HepG2 (cell line): ENCODE data around the gene RBM12. TPM values are rescaled to one million over a fixed set of nuclear protein-coding genes. Genes with fewer than 3 reads are reported as not detected.
A peak's percentile ranks its signal among the peaks of the same experiment; 100 is the strongest.

ENCODE experiments used
- BRCA1 ChIP-seq: sonication (generic); formaldehyde crosslinking; IDR thresholded peaks from 2 replicates; pipeline ENCODE4 v1.4.0; 2020; ENCODE audit warnings: missing genetic modification reagents
- CEBPG ChIP-seq: IDR thresholded peaks from 2 replicates; pipeline ENCODE4 v1.6.1; 2016
- JUN ChIP-seq: sonication (generic); formaldehyde crosslinking; IDR thresholded peaks from 2 replicates; pipeline ENCODE4 v1.4.0; 2020; ENCODE audit warnings: mild to moderate bottlenecking, missing genetic modification reagents
- KLF11 ChIP-seq: IDR thresholded peaks from 2 replicates; pipeline ENCODE4 v1.6.1; 2016; ENCODE audit warnings: missing compliant biosample characterization
- MXD4 ChIP-seq: IDR thresholded peaks from 2 replicates; pipeline ENCODE4 v1.6.1; 2016; ENCODE audit warnings: mild to moderate bottlenecking, missing biosample characterization, missing genetic modification reagents
- PCBP1 ChIP-seq: fragments of 200-400 bp; formaldehyde crosslinking; IDR thresholded peaks from 2 replicates; pipeline ENCODE4 v1.6.1; 2017; ENCODE audit warnings: mild to moderate bottlenecking, low read depth, low read length, borderline replicate concordance
- RAD51 ChIP-seq: fragments of 450-650 bp; IDR thresholded peaks from 2 replicates; pipeline ENCODE4 v1.6.1; 2016; ENCODE audit warnings: borderline replicate concordance
- RELA ChIP-seq: sonication (generic); formaldehyde crosslinking; IDR thresholded peaks from 2 replicates; pipeline ENCODE4 v1.4.0; 2020; ENCODE audit warnings: missing genetic modification reagents
- SP5 ChIP-seq: IDR thresholded peaks from 2 replicates; pipeline ENCODE4 v1.6.1; 2016; ENCODE audit warnings: low read depth, borderline replicate concordance
- TCF7 ChIP-seq: sonication (generic); IDR thresholded peaks from 2 replicates; pipeline ENCODE4 v1.6.1; 2016; ENCODE audit warnings: antibody characterized with exemption, low read depth
- TGIF2 ChIP-seq: IDR thresholded peaks from 2 replicates; pipeline ENCODE4 v1.6.1; 2016; ENCODE audit warnings: control low read depth, missing compliant biosample characterization
- ZNF143 ChIP-seq: sonication (generic); formaldehyde crosslinking; IDR thresholded peaks from 2 replicates; pipeline ENCODE4 v1.4.0; 2020; ENCODE audit warnings: missing genetic modification reagents
- ZNF335 ChIP-seq: sonication (generic); formaldehyde crosslinking; IDR thresholded peaks from 2 replicates; pipeline ENCODE4 v1.4.0; 2020; ENCODE audit warnings: missing genetic modification reagents
- ZNF451 ChIP-seq: sonication (generic); formaldehyde crosslinking; IDR thresholded peaks from 2 replicates; pipeline ENCODE4 v1.5.0; 2020; ENCODE audit warnings: mild to moderate bottlenecking, missing genetic modification reagents
- ZNF510 ChIP-seq: sonication (generic); formaldehyde crosslinking; IDR thresholded peaks from 2 replicates; pipeline ENCODE4 v1.4.0; 2020; ENCODE audit warnings: low read depth, mild to moderate bottlenecking, missing genetic modification reagents
- ZNF558 ChIP-seq: sonication (generic); formaldehyde crosslinking; IDR thresholded peaks from 2 replicates; pipeline ENCODE4 v1.9.0; 2022; ENCODE audit warnings: mild to moderate bottlenecking, missing genetic modification reagents, borderline replicate concordance
- ZNF773 ChIP-seq: sonication (generic); formaldehyde crosslinking; IDR thresholded peaks from 2 replicates; pipeline ENCODE4 v1.4.0; 2020; ENCODE audit warnings: missing genetic modification reagents, borderline replicate concordance
- polyA plus RNA-seq, 8 experiments: library from polyadenylated mRNA; depleted of rRNA in 3 of 8; stranded (reverse) in 7 of 8; unstranded in 1 of 8; fragments of >200 nt; fragmentation: Illumina TruSeq in 4 of 8; extraction: Trizol in 4 of 8; gene quantifications; 2 replicates each; pipeline versions ENCODE4 v1.2.1 to v1.2.3, GENCODE V29; 2011 to 2016; ENCODE audit warnings: low read depth in 4 of 8, missing spikeins in 1 of 8, mixed read lengths in 1 of 8; ENCODE audit not compliant: insufficient read depth in 1 of 8
- total RNA-seq, 5 experiments: library from RNA; depleted of rRNA; stranded (reverse); fragments of >200 nt; fragmentation: Illumina TruSeq; extraction: Trizol; gene quantifications; 2 replicates each; pipeline ENCODE4 v1.2.3, GENCODE V29; 2016; ENCODE audit warnings: low read depth in 1 of 5
- TF ChIP-seq, protein P1 (sequence below): sonication (generic); formaldehyde crosslinking; conservative IDR thresholded peaks from 2 replicates; pipeline ENCODE4 v1.4.0; 2020; ENCODE audit warnings: missing genetic modification reagents
- TF ChIP-seq, protein P2 (sequence below): sonication (generic); formaldehyde crosslinking; IDR thresholded peaks from 2 replicates; pipeline ENCODE4 v1.8.1; 2023; ENCODE audit warnings: missing genetic modification reagents, inconsistent platforms, borderline replicate concordance
- TF ChIP-seq, protein P3 (sequence below): sonication (generic); formaldehyde crosslinking; IDR thresholded peaks from 2 replicates; pipeline ENCODE4 v1.8.0; 2022; ENCODE audit warnings: mild to moderate bottlenecking, missing genetic modification reagents, moderate library complexity
- TF ChIP-seq, protein P4 (sequence below): sonication (generic); formaldehyde crosslinking; IDR thresholded peaks from 2 replicates; pipeline ENCODE4 v1.5.0; 2020; ENCODE audit warnings: mild to moderate bottlenecking, missing genetic modification reagents, borderline replicate concordance
- TF ChIP-seq, protein P5 (sequence below): sonication (generic); formaldehyde crosslinking; IDR thresholded peaks from 2 replicates; pipeline ENCODE4 v1.4.0; 2020; ENCODE audit warnings: missing genetic modification reagents, mild to moderate bottlenecking, borderline replicate concordance

Gene RBM12
- total and polyA plus RNA-seq, 2 of the 13 experiments (the other 11 are each of a cell fraction or from before 2014, with no cell fraction given): 97.9 to 104 TPM

DNA sequence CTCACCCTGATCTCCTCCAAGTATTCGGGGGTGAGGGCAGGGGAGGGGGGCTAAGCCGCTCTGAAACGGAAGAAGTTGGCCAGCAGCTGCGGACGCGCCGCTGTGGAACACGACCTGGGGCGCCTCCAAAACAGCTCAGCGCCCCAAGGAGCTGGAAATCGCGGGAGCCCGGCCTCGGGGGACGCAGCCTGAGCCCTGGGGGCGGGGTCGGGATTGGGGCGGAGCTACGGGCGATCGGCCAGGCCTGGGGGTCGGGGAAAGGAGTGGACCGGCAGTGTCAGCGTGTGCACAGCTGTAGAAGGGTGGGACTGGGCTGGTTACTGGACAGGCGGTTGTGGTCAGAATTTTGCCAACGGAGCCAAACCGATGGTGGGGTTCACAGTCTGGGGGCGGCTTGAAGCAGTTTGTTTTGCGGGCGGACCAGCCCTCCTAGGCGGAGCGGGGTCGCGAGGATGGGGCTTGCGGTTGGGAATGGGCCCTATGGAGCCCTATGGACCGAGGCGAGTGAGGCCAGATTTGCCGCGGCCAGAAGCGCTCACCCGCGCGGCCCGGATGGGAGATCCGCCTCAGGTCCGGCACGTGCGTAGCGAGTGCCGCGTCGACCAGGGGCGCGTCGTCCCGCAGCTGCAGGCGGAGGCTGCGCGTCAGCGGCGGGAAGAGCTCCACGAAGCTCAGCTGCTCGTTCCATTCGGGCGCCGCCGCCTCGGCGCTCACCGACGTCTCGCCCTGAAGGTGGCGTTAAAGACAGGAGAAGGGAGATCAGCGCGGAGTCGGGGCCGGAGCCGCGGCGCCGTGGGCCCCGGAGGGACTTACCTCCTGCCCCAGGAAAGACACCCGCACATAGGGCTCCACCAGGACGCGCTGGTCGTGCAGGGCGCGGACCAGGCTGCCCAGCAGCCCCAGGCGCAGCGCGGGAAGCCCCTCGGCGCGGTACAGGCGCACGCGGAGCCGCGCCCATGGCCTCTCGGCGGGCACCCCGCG lies 63.4 kb downstream of the RBM12 start (continued):
- TF ChIP-seq, protein P1, sequence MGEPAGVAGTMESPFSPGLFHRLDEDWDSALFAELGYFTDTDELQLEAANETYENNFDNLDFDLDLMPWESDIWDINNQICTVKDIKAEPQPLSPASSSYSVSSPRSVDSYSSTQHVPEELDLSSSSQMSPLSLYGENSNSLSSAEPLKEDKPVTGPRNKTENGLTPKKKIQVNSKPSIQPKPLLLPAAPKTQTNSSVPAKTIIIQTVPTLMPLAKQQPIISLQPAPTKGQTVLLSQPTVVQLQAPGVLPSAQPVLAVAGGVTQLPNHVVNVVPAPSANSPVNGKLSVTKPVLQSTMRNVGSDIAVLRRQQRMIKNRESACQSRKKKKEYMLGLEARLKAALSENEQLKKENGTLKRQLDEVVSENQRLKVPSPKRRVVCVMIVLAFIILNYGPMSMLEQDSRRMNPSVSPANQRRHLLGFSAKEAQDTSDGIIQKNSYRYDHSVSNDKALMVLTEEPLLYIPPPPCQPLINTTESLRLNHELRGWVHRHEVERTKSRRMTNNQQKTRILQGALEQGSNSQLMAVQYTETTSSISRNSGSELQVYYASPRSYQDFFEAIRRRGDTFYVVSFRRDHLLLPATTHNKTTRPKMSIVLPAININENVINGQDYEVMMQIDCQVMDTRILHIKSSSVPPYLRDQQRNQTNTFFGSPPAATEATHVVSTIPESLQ (CRISPR knock-in tag): no peak
- TF ChIP-seq, protein P2, sequence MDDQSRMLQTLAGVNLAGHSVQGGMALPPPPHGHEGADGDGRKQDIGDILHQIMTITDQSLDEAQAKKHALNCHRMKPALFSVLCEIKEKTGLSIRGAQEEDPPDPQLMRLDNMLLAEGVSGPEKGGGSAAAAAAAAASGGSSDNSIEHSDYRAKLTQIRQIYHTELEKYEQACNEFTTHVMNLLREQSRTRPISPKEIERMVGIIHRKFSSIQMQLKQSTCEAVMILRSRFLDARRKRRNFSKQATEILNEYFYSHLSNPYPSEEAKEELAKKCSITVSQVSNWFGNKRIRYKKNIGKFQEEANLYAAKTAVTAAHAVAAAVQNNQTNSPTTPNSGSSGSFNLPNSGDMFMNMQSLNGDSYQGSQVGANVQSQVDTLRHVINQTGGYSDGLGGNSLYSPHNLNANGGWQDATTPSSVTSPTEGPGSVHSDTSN: no peak
- TF ChIP-seq ZNF773 (peak; percentile 91), SP5 (no peak), JUN (CRISPR knock-in tag) (no peak), MXD4 (no peak), CEBPG (CRISPR knock-in tag) (no peak), ZNF335 (CRISPR knock-in tag) (no peak), PCBP1 (no peak), ZNF558 (CRISPR knock-in tag) (peak; percentile 35; the same call in 1 of the 2 replicates), RAD51 (no peak), TGIF2 (CRISPR knock-in tag) (no peak), TCF7 (no peak), ZNF510 (CRISPR knock-in tag) (no peak), RELA (CRISPR knock-in tag) (no peak), KLF11 (CRISPR knock-in tag) (no peak), ZNF451 (CRISPR knock-in tag) (peak; percentile 82; the same call in 1 of the 2 replicates), ZNF143 (CRISPR knock-in tag) (no peak), BRCA1 (CRISPR knock-in tag) (no peak)
- TF ChIP-seq, protein P3, sequence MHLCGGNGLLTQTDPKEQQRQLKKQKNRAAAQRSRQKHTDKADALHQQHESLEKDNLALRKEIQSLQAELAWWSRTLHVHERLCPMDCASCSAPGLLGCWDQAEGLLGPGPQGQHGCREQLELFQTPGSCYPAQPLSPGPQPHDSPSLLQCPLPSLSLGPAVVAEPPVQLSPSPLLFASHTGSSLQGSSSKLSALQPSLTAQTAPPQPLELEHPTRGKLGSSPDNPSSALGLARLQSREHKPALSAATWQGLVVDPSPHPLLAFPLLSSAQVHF (CRISPR knock-in tag): no peak; the same call in 1 of the 2 replicates
- TF ChIP-seq, protein P4, sequence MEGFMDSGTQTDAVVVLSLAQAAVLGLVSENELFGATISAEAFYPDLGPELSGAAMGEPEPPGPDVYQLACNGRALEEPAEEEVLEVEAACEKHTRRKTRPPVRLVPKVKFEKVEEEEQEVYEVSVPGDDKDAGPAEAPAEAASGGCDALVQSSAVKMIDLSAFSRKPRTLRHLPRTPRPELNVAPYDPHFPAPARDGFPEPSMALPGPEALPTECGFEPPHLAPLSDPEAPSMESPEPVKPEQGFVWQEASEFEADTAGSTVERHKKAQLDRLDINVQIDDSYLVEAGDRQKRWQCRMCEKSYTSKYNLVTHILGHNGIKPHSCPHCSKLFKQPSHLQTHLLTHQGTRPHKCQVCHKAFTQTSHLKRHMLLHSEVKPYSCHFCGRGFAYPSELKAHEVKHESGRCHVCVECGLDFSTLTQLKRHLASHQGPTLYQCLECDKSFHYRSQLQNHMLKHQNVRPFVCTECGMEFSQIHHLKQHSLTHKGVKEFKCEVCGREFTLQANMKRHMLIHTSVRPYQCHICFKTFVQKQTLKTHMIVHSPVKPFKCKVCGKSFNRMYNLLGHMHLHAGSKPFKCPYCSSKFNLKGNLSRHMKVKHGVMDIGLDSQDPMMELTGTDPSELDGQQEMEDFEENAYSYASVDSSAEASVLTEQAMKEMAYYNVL: peak; percentile 29; the same call in 1 of the 2 replicates
- TF ChIP-seq, protein P5, sequence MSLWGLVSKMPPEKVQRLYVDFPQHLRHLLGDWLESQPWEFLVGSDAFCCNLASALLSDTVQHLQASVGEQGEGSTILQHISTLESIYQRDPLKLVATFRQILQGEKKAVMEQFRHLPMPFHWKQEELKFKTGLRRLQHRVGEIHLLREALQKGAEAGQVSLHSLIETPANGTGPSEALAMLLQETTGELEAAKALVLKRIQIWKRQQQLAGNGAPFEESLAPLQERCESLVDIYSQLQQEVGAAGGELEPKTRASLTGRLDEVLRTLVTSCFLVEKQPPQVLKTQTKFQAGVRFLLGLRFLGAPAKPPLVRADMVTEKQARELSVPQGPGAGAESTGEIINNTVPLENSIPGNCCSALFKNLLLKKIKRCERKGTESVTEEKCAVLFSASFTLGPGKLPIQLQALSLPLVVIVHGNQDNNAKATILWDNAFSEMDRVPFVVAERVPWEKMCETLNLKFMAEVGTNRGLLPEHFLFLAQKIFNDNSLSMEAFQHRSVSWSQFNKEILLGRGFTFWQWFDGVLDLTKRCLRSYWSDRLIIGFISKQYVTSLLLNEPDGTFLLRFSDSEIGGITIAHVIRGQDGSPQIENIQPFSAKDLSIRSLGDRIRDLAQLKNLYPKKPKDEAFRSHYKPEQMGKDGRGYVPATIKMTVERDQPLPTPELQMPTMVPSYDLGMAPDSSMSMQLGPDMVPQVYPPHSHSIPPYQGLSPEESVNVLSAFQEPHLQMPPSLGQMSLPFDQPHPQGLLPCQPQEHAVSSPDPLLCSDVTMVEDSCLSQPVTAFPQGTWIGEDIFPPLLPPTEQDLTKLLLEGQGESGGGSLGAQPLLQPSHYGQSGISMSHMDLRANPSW (CRISPR knock-in tag): no peak
